ENCODE results near the gene BMI1.

Gene BMI1

GRCh38 chr10:22310928-22311327 is 10.0 kb upstream of the BMI1 start:
- DNase-seq (ENCODE audit: low read depth): no peak
- H3K4me3 ChIP-seq (ENCODE audit: low read depth, low read length): no peak overlapping the region
- TF ChIP-seq CTCF (IDR thresholded peaks at IDR 0.05; ENCODE audit: low read depth, low read length) (no peak), POLR2A (IDR thresholded peaks at IDR 0.05; ENCODE audit: extremely low read depth, insufficient read length) (no peak), MYC (IDR thresholded peaks at IDR 0.05; ENCODE audit: low read depth, low read length) (no peak)
- TF ChIP-seq, protein P1, sequence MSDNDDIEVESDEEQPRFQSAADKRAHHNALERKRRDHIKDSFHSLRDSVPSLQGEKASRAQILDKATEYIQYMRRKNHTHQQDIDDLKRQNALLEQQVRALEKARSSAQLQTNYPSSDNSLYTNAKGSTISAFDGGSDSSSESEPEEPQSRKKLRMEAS (IDR thresholded peaks at IDR 0.05; ENCODE audit: low read depth, low read length): no peak

GRCh38 chr10:22314852-22315251 is 6.0 kb upstream of the BMI1 start:
- H3K4me3 ChIP-seq (ENCODE audit: low read depth, low read length): no peak overlapping the region
- TF ChIP-seq CTCF (IDR thresholded peaks at IDR 0.05; ENCODE audit: low read depth, low read length) (no peak), POLR2A (IDR thresholded peaks at IDR 0.05; ENCODE audit: extremely low read depth, insufficient read length) (no peak), MYC (IDR thresholded peaks at IDR 0.05; ENCODE audit: low read depth, low read length) (no peak)
- TF ChIP-seq, protein P1 (IDR thresholded peaks at IDR 0.05; ENCODE audit: low read depth, low read length): peak; percentile 70
- DNase-seq (ENCODE audit: low read depth): peak; percentile 37

- H3K4me3 ChIP-seq (ENCODE audit: low read depth, low read length): peak overlapping the region; percentile 68
- TF ChIP-seq MYC (IDR thresholded peaks at IDR 0.05; ENCODE audit: low read depth, low read length) (no peak), CTCF (IDR thresholded peaks at IDR 0.05; ENCODE audit: low read depth, low read length) (no peak), POLR2A (IDR thresholded peaks at IDR 0.05; ENCODE audit: extremely low read depth, insufficient read length) (no peak)
- TF ChIP-seq, protein P1 (IDR thresholded peaks at IDR 0.05; ENCODE audit: low read depth, low read length): no peak
- DNase-seq (ENCODE audit: low read depth): no peak
Measured at GRCh38 chr10:22315455-22316285, 5.2 kb upstream of the BMI1 start.

- DNase-seq (ENCODE audit: low read depth): peak; percentile 78
- TF ChIP-seq CTCF (IDR thresholded peaks at IDR 0.05; ENCODE audit: low read depth, low read length) (no peak), POLR2A (IDR thresholded peaks at IDR 0.05; ENCODE audit: extremely low read depth, insufficient read length) (peak; percentile 63), MYC (IDR thresholded peaks at IDR 0.05; ENCODE audit: low read depth, low read length) (peak; percentile 41; the same call in 1 of the 2 replicates)
- TF ChIP-seq, protein P1 (IDR thresholded peaks at IDR 0.05; ENCODE audit: low read depth, low read length): peak; percentile 83
- peak within 1 kb of the TSS; percentile 80 for H3K4me3 ChIP-seq (ENCODE audit: low read depth, low read length)
Measured at GRCh38 chr10:22316286-22317075, 4.4 kb upstream of the BMI1 start, which contains the start of gene COMMD3. TSS of gene COMMD3 (plus strand) at chr10:22316388. CDS start at chr10:22316418, 30 bp downstream.

GRCh38 chr10:22317076-22317370 is 3.9 kb upstream of the BMI1 start:
- peak overlapping the region; percentile 80 for H3K4me3 ChIP-seq (ENCODE audit: low read depth, low read length)
- DNase-seq (ENCODE audit: low read depth): no peak

More at GRCh38 chr10:22317076-22317370, 3.9 kb upstream of the BMI1 start:
- TF ChIP-seq MYC (IDR thresholded peaks at IDR 0.05; ENCODE audit: low read depth, low read length): no peak
- no peak for TF ChIP-seq CTCF (IDR thresholded peaks at IDR 0.05; ENCODE audit: low read depth, low read length)
- TF ChIP-seq, protein P1 (IDR thresholded peaks at IDR 0.05; ENCODE audit: low read depth, low read length): no peak
- no peak for TF ChIP-seq POLR2A (IDR thresholded peaks at IDR 0.05; ENCODE audit: extremely low read depth, insufficient read length)
